IPS-15b (cell line): ENCODE measurements around the gene TBC1D3C.
"Not testable (repeated sequence)": the region's sequence is repeated elsewhere in the genome, so short reads cannot be mapped to it uniquely, and the experiment has no call there.

Experiments used
- H3K27me3 ChIP-seq: one replicate; pipeline ENCODE4 v1.6.1; 2013; ENCODE audit warnings: low read length; ENCODE audit not compliant: control insufficient read depth, insufficient read depth
- H3K36me3 ChIP-seq: one replicate; pipeline ENCODE4 v1.6.1; 2013; ENCODE audit warnings: low read length; ENCODE audit not compliant: control insufficient read depth, insufficient read depth
- H3K4me1 ChIP-seq: one replicate; pipeline ENCODE4 v1.6.1; 2013; ENCODE audit warnings: mild to moderate bottlenecking, low read length; ENCODE audit not compliant: control insufficient read depth, insufficient read depth
- H3K4me3 ChIP-seq: one replicate; pipeline ENCODE4 v1.5.1; 2013; ENCODE audit warnings: low read depth, low read length
- H3K9ac ChIP-seq: one replicate; pipeline ENCODE4 v1.6.1; 2013; ENCODE audit warnings: low read depth, mild to moderate bottlenecking, low read length
- H3K9me3 ChIP-seq: one replicate; pipeline ENCODE4 v1.6.1; 2013; ENCODE audit warnings: mild to moderate bottlenecking, low read length; ENCODE audit not compliant: control insufficient read depth, insufficient read depth

The TBC1D3C gene

GRCh38 chr17:38068534-38068933 lies at the start of gene TBC1D3C:
TBC1D3C (minus strand) TSS chr17:38068634; CDS start chr17:38067066, 1,568 bp downstream.
- not testable (repeated sequence) for H3K36me3 ChIP-seq, H3K27me3 ChIP-seq, H3K9me3 ChIP-seq, H3K4me1 ChIP-seq, H3K9ac ChIP-seq, H3K4me3 ChIP-seq

GRCh38 chr17:38099262-38099661 lies 30.8 kb upstream of the TBC1D3C start:
- H3K9me3 ChIP-seq, H3K4me3 ChIP-seq, H3K4me1 ChIP-seq, H3K27me3 ChIP-seq, H3K9ac ChIP-seq, H3K36me3 ChIP-seq: not testable (repeated sequence)

GRCh38 chr17:38094059-38094694 lies 25.7 kb upstream of the TBC1D3C start:
- not testable (repeated sequence) for H3K36me3 ChIP-seq, H3K4me3 ChIP-seq, H3K9ac ChIP-seq, H3K4me1 ChIP-seq, H3K27me3 ChIP-seq, H3K9me3 ChIP-seq

- not testable (repeated sequence) for H3K9me3 ChIP-seq, H3K4me3 ChIP-seq, H3K27me3 ChIP-seq, H3K9ac ChIP-seq, H3K4me1 ChIP-seq, H3K36me3 ChIP-seq
These were observed 19.7 kb upstream of the TBC1D3C start for GRCh38 chr17:38088120-38088519.

GRCh38 chr17:38087344-38087743 lies 18.9 kb upstream of the TBC1D3C start:
- not testable (repeated sequence) for H3K4me3 ChIP-seq, H3K9ac ChIP-seq, H3K9me3 ChIP-seq, H3K36me3 ChIP-seq, H3K4me1 ChIP-seq, H3K27me3 ChIP-seq
